PFSK-1 (cell line): Measurements from ENCODE around the gene MBD4. TPM values are rescaled to one million over a fixed set of nuclear protein-coding genes. Genes with fewer than 3 reads are reported as not detected.

Experiments
- FOXP2 ChIP-seq: optimal IDR thresholded peaks from 2 replicates; pipeline ENCODE3; 2011; ENCODE audit warnings: borderline replicate concordance, control low read depth, inconsistent platforms; ENCODE audit not compliant: insufficient read depth; ENCODE audit errors: extremely low read length, extremely low read depth
- POLR2AphosphoS5 ChIP-seq: IDR thresholded peaks from 2 replicates; pipeline ENCODE4 v1.6.1; 2012; ENCODE audit warnings: low read depth, mild to moderate bottlenecking, control low read depth, low read length, moderate library complexity
- SIN3A ChIP-seq: IDR thresholded peaks from 2 replicates; pipeline ENCODE4 v1.6.1; 2012; ENCODE audit warnings: mild to moderate bottlenecking, low read length, moderate library complexity, borderline replicate concordance; ENCODE audit not compliant: insufficient read depth
- TAF1 ChIP-seq: IDR thresholded peaks from 2 replicates; pipeline ENCODE4 v1.6.1; 2012; ENCODE audit warnings: low read length, control low read depth, borderline replicate concordance; ENCODE audit not compliant: insufficient read depth
- polyA plus RNA-seq: library from polyadenylated mRNA; unstranded; fragments of >200 nt; gene quantifications from one replicate; pipeline ENCODE4 v1.2.1, GENCODE V29; 2012; ENCODE audit warnings: low read depth, missing spikeins; ENCODE audit not compliant: insufficient read length
- TF ChIP-seq, protein P1 (sequence below), 2 experiments: IDR thresholded peaks; 2 replicates each; pipeline versions ENCODE4 v1.6.1 to v1.8.0; 2011 to 2012; ENCODE audit warnings: low read depth in 2 of 2, low read length in 2 of 2, control low read depth in 1 of 2, inconsistent platforms in 1 of 2, mild to moderate bottlenecking in 1 of 2, moderate library complexity in 1 of 2; ENCODE audit not compliant: insufficient read depth in 1 of 2

MBD4 gene
- polyA plus RNA-seq = 17.4 TPM

GRCh38 chr3:129439817-129440617 is at the start of gene MBD4, which contains the start of gene IFT122:
MBD4 (minus strand) TSS chr3:129439948; CDS start chr3:129439833, 115 bp downstream.
IFT122 (plus strand) TSS chr3:129440224; CDS start chr3:129440331, 107 bp downstream.
- TF ChIP-seq, protein P1, sequence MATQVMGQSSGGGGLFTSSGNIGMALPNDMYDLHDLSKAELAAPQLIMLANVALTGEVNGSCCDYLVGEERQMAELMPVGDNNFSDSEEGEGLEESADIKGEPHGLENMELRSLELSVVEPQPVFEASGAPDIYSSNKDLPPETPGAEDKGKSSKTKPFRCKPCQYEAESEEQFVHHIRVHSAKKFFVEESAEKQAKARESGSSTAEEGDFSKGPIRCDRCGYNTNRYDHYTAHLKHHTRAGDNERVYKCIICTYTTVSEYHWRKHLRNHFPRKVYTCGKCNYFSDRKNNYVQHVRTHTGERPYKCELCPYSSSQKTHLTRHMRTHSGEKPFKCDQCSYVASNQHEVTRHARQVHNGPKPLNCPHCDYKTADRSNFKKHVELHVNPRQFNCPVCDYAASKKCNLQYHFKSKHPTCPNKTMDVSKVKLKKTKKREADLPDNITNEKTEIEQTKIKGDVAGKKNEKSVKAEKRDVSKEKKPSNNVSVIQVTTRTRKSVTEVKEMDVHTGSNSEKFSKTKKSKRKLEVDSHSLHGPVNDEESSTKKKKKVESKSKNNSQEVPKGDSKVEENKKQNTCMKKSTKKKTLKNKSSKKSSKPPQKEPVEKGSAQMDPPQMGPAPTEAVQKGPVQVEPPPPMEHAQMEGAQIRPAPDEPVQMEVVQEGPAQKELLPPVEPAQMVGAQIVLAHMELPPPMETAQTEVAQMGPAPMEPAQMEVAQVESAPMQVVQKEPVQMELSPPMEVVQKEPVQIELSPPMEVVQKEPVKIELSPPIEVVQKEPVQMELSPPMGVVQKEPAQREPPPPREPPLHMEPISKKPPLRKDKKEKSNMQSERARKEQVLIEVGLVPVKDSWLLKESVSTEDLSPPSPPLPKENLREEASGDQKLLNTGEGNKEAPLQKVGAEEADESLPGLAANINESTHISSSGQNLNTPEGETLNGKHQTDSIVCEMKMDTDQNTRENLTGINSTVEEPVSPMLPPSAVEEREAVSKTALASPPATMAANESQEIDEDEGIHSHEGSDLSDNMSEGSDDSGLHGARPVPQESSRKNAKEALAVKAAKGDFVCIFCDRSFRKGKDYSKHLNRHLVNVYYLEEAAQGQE (IDR thresholded peaks at IDR 0.05; ENCODE audit: insufficient read depth in 1 of 2, low read depth in 2 of 2, low read length in 2 of 2) = peak in 1 of 2 experiments; percentile 41; a peak in 1 of 4 replicates
- TF ChIP-seq TAF1 (peak; percentile 83), SIN3A (peak; percentile 85; the same call in 1 of the 2 replicates), POLR2AphosphoS5 (peak; percentile 44), FOXP2 (peak; percentile 76)

GRCh38 chr3:129487183-129487867 is 47.6 kb upstream of the MBD4 start:
- TF ChIP-seq TAF1 (no peak), SIN3A (no peak), POLR2AphosphoS5 (no peak), FOXP2 (no peak)
- TF ChIP-seq, protein P1 (IDR thresholded peaks at IDR 0.05; ENCODE audit: insufficient read depth in 1 of 2, low read depth in 2 of 2, low read length in 2 of 2) = no peak

DNA sequence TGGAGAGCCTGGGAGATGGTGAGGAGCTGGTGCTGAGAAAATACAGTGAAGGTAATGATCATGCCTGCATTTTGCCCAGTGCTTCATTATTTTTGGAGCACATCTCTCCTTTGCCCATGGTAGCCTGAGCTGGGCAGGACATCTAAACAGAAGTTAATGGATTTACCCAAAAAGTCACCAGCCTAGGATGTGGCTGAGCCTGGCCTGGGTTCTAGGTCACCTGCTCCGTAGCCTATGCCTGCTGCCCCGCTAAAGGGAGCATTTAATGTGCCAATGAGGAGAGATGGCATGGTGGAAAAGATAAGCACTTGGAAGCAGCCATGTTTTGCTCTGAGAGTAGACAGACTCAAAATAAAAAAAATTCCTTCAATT is 46.9 kb upstream of the MBD4 start:
- TF ChIP-seq SIN3A (no peak), POLR2AphosphoS5 (no peak), TAF1 (no peak), FOXP2 (no peak)
- TF ChIP-seq, protein P1 (IDR thresholded peaks at IDR 0.05; ENCODE audit: insufficient read depth in 1 of 2, low read depth in 2 of 2, low read length in 2 of 2) = no peak

- TF ChIP-seq TAF1 (no peak), SIN3A (no peak), FOXP2 (no peak)
- TF ChIP-seq, protein P1 (IDR thresholded peaks at IDR 0.05; ENCODE audit: insufficient read depth in 1 of 2, low read depth in 2 of 2, low read length in 2 of 2) = no peak
Measured at GRCh38 chr3:129485721-129486663, 46.2 kb upstream of the MBD4 start.
